Measurements from ENCODE around the gene ADARB1. TPM values are rescaled to one million over a fixed set of nuclear protein-coding genes. Genes with fewer than 3 reads are reported as not detected.
"Not testable (repeated sequence)": the region's sequence is repeated elsewhere in the genome, so short reads cannot be mapped to it uniquely, and the experiment has no call there.

Gene ADARB1
- total RNA-seq, 2 experiments from 2014 or later = 32.8 to 37.7 TPM

GRCh38 chr21:45139003-45139360, 64.6 kb downstream of the ADARB1 start:
- H3K9me3 Mint-ChIP-seq (ENCODE audit: low read depth); ATAC-seq; H3K4me3 Mint-ChIP-seq; H3K36me3 Mint-ChIP-seq (ENCODE audit: low read depth); DNase-seq; H3K27me3 Mint-ChIP-seq; H3K4me1 Mint-ChIP-seq; H3K27ac Mint-ChIP-seq; POLR2A ChIA-PET: not testable (repeated sequence)
- CTCF ChIA-PET = interaction anchor here (0.6 to 7.8 kb wide), 30 partner anchors 8 to 1322 kb away, joined by 3 to 131 read pairs (median 6); partner anchors contain the start of genes ADARB1 and SLX9
- intact Hi-C loops (cut with DNase I, micrococcal nuclease) = loop anchor here in 1 of 2 experiments (5.0 kb wide), 1 partner anchor 177 kb away; no protein-coding TSS in a partner anchor

- no peaks in the 10 kb centered on the region for H3K27me3 Mint-ChIP-seq
- no peak overlapping the region for H3K27ac Mint-ChIP-seq
- CTCF ChIA-PET = interaction anchor here (0.6 to 7.8 kb wide), 12 partner anchors 8 to 732 kb away, joined by 3 to 131 read pairs (median 10); partner anchors contain the start of gene SLX9
- peaks cover 3% of the 10 kb centered on the region for H3K36me3 Mint-ChIP-seq (ENCODE audit: low read depth)
- ATAC-seq (no peak), DNase-seq (no peak)
- POLR2A ChIA-PET = no interaction called here
- intact Hi-C loops (cut with DNase I, micrococcal nuclease) = loop anchor here in 1 of 2 experiments (5.0 kb wide), 1 partner anchor 177 kb away; no protein-coding TSS in a partner anchor
- no peaks in the 10 kb centered on the region for H3K9me3 Mint-ChIP-seq (ENCODE audit: low read depth)
- H3K4me1 Mint-ChIP-seq = peaks cover 9% of the 10 kb centered on the region
- no peak overlapping the region for H3K4me3 Mint-ChIP-seq
These were observed 65.1 kb downstream of the ADARB1 start for GRCh38 chr21:45139473-45139872.

- Mint-ChIP-seq H3K4me1 (peaks cover 9% of the 10 kb centered on the region), H3K9me3 (ENCODE audit: low read depth) (no peaks in the 10 kb centered on the region), H3K27ac (no peak overlapping the region), H3K36me3 (ENCODE audit: low read depth) (peaks cover 2% of the 10 kb centered on the region), H3K4me3 (no peak overlapping the region), H3K27me3 (no peaks in the 10 kb centered on the region)
- ChIA-PET POLR2A (no interaction called here), CTCF (interaction anchor here (0.5 to 7.8 kb wide), 24 partner anchors 12 to 328 kb away, joined by 3 to 131 read pairs (median 4); partner anchors contain the start of genes POFUT2 and SLX9)
- DNase-seq (peak; percentile 82), ATAC-seq (peak; percentile 94)
- intact Hi-C loops (cut with DNase I, micrococcal nuclease) = loop anchor here (1.0 to 5.0 kb wide), 4 partner anchors 298 to 680 kb away; no protein-coding TSS in a partner anchor
These were observed 66.1 kb downstream of the ADARB1 start for GRCh38 chr21:45140346-45140940.

GRCh38 chr21:45140944-45141343, 66.6 kb downstream of the ADARB1 start:
- POLR2A ChIA-PET; H3K4me3 Mint-ChIP-seq; ATAC-seq; H3K4me1 Mint-ChIP-seq; H3K27me3 Mint-ChIP-seq; DNase-seq; H3K9me3 Mint-ChIP-seq (ENCODE audit: low read depth); H3K27ac Mint-ChIP-seq; H3K36me3 Mint-ChIP-seq (ENCODE audit: low read depth): not testable (repeated sequence)
- CTCF ChIA-PET = interaction anchor here (0.5 to 7.8 kb wide), 21 partner anchors 11 to 681 kb away, joined by 3 to 131 read pairs (median 4); partner anchors contain the start of genes POFUT2 and SLX9
- intact Hi-C loops (cut with DNase I, micrococcal nuclease) = loop anchor here (1.0 to 5.0 kb wide), 4 partner anchors 298 to 679 kb away; no protein-coding TSS in a partner anchor

GRCh38 chr21:45141507-45141906, 67.1 kb downstream of the ADARB1 start:
- POLR2A ChIA-PET = no interaction called here
- DNase-seq (no peak), ATAC-seq (no peak)
- no peaks in the 10 kb centered on the region for H3K9me3 Mint-ChIP-seq (ENCODE audit: low read depth)
- no peak overlapping the region for H3K27ac Mint-ChIP-seq
- H3K27me3 Mint-ChIP-seq = no peaks in the 10 kb centered on the region
- peaks cover 9% of the 10 kb centered on the region for H3K4me1 Mint-ChIP-seq
- intact Hi-C loops (cut with DNase I, micrococcal nuclease) = loop anchor here in 1 of 2 experiments (2.0 to 5.0 kb wide), 2 partner anchors 297 to 451 kb away; no protein-coding TSS in a partner anchor
- CTCF ChIA-PET = interaction anchor here (0.5 to 7.8 kb wide), 12 partner anchors 11 to 681 kb away, joined by 3 to 131 read pairs (median 4); partner anchors contain the start of gene SLX9
- H3K4me3 Mint-ChIP-seq = no peak overlapping the region
- H3K36me3 Mint-ChIP-seq (ENCODE audit: low read depth) = peaks cover 2% of the 10 kb centered on the region

- Mint-ChIP-seq H3K27me3 (no peaks in the 10 kb centered on the region), H3K4me3 (no peak overlapping the region), H3K9me3 (ENCODE audit: low read depth) (no peaks in the 10 kb centered on the region), H3K27ac (no peak overlapping the region), H3K4me1 (peaks cover 6% of the 10 kb centered on the region), H3K36me3 (ENCODE audit: low read depth) (peaks cover 2% of the 10 kb centered on the region)
- DNase-seq = no peak
- ATAC-seq = no peak
- ChIA-PET CTCF (interaction anchor here (0.6 to 7.8 kb wide), 5 partner anchors 10 to 339 kb away, joined by 3 to 131 read pairs (median 3); no protein-coding TSS in a partner anchor), POLR2A (no interaction called here)
- intact Hi-C loops (cut with DNase I, micrococcal nuclease) = loop anchor here in 1 of 2 experiments (5.0 kb wide), 1 partner anchor 450 kb away; no protein-coding TSS in a partner anchor
These were observed 68.3 kb downstream of the ADARB1 start for GRCh38 chr21:45142469-45143308.

- ATAC-seq (no peak), DNase-seq (no peak)
- CTCF ChIA-PET = no interaction called here
- POLR2A ChIA-PET = no interaction called here
- Mint-ChIP-seq H3K4me3 (no peak overlapping the region), H3K4me1 (peaks cover 4% of the 10 kb centered on the region), H3K27ac (no peak overlapping the region), H3K36me3 (ENCODE audit: low read depth) (peaks cover 2% of the 10 kb centered on the region), H3K27me3 (no peaks in the 10 kb centered on the region), H3K9me3 (ENCODE audit: low read depth) (no peaks in the 10 kb centered on the region)
- intact Hi-C loops (cut with DNase I, micrococcal nuclease) = loop anchor here in 1 of 2 experiments (5.0 kb wide), 1 partner anchor 448 kb away; no protein-coding TSS in a partner anchor
These were observed 69.5 kb downstream of the ADARB1 start for GRCh38 chr21:45143855-45144254.

GRCh38 chr21:45145146-45145545, 70.8 kb downstream of the ADARB1 start:
- Mint-ChIP-seq H3K4me3 (no peak overlapping the region), H3K27ac (no peak overlapping the region), H3K36me3 (ENCODE audit: low read depth) (peaks cover 2% of the 10 kb centered on the region), H3K4me1 (peaks cover 2% of the 10 kb centered on the region), H3K27me3 (no peaks in the 10 kb centered on the region), H3K9me3 (ENCODE audit: low read depth) (no peaks in the 10 kb centered on the region)
- ATAC-seq (no peak), DNase-seq (no peak)
- CTCF ChIA-PET = interaction anchor here (4.1 kb wide), 1 partner anchor 8 kb away, joined by 31 read pairs; no protein-coding TSS in a partner anchor
- intact Hi-C loops (cut with DNase I, micrococcal nuclease) = no loop called here
- POLR2A ChIA-PET = no interaction called here

GRCh38 chr21:45145846-45146245, 71.5 kb downstream of the ADARB1 start:
- H3K9me3 Mint-ChIP-seq (ENCODE audit: low read depth); ATAC-seq; H3K4me3 Mint-ChIP-seq; POLR2A ChIA-PET; H3K27ac Mint-ChIP-seq; intact Hi-C loops (cut with DNase I, micrococcal nuclease); H3K36me3 Mint-ChIP-seq (ENCODE audit: low read depth); H3K4me1 Mint-ChIP-seq; H3K27me3 Mint-ChIP-seq; DNase-seq: not testable (repeated sequence)
- CTCF ChIA-PET = interaction anchor here (4.1 kb wide), 1 partner anchor 8 kb away, joined by 31 read pairs; no protein-coding TSS in a partner anchor

GRCh38 chr21:45146306-45146705, 71.9 kb downstream of the ADARB1 start:
- intact Hi-C loops (cut with DNase I, micrococcal nuclease) = no loop called here
- CTCF ChIA-PET = interaction anchor here (0.7 to 4.1 kb wide), 2 partner anchors 9 to 505 kb away, joined by 3 to 31 read pairs; no protein-coding TSS in a partner anchor
- Mint-ChIP-seq H3K9me3 (ENCODE audit: low read depth) (no peaks in the 10 kb centered on the region), H3K36me3 (ENCODE audit: low read depth) (peaks cover 2% of the 10 kb centered on the region), H3K27ac (no peak overlapping the region), H3K4me1 (peaks cover 4% of the 10 kb centered on the region), H3K4me3 (no peak overlapping the region), H3K27me3 (no peaks in the 10 kb centered on the region)
- POLR2A ChIA-PET = no interaction called here
- ATAC-seq (no peak), DNase-seq (no peak)

- no peak for DNase-seq
- H3K36me3 Mint-ChIP-seq (ENCODE audit: low read depth) = peaks cover 4% of the 10 kb centered on the region
- ATAC-seq = no peak
- CTCF ChIA-PET = interaction anchor here (0.7 to 4.1 kb wide), 2 partner anchors 9 to 505 kb away, joined by 3 to 31 read pairs; no protein-coding TSS in a partner anchor
- H3K9me3 Mint-ChIP-seq (ENCODE audit: low read depth) = no peaks in the 10 kb centered on the region
- POLR2A ChIA-PET = no interaction called here
- H3K4me1 Mint-ChIP-seq = peaks cover 9% of the 10 kb centered on the region
- no peaks in the 10 kb centered on the region for H3K27me3 Mint-ChIP-seq
- no peak overlapping the region for H3K27ac Mint-ChIP-seq
- no peak overlapping the region for H3K4me3 Mint-ChIP-seq
- intact Hi-C loops (cut with DNase I, micrococcal nuclease) = no loop called here
These were observed 72.4 kb downstream of the ADARB1 start for GRCh38 chr21:45146801-45147200.
